OCI-LY1 (cell line): ENCODE measurements around the gene GNAQ.

ENCODE experiments used
- H2AFZ ChIP-seq: fragments of 200-600 bp; sonication (generic), shearing (Covaris generic); 2 replicates; pipeline ENCODE4 v1.6.0; 2014; ENCODE audit warnings: antibody characterized with exemption, mild to moderate bottlenecking, low read length
- H3F3A ChIP-seq: fragments of 200-600 bp; sonication (generic), shearing (Covaris generic); 2 replicates; pipeline ENCODE4 v1.6.0; 2014; ENCODE audit warnings: mild to moderate bottlenecking, antibody characterized with exemption, low read length, moderate library complexity; ENCODE audit not compliant: insufficient read depth
- H3K27ac ChIP-seq: fragments of 200-600 bp; sonication (generic); 2 replicates; pipeline ENCODE4 v1.5.1; 2014; ENCODE audit warnings: low read length, mixed run types, mild to moderate bottlenecking, low read depth; ENCODE audit not compliant: poor library complexity, severe bottlenecking
- H3K27me3 ChIP-seq: fragments of 200-600 bp; sonication (generic); 2 replicates; pipeline ENCODE4 v1.6.0; 2014; ENCODE audit warnings: antibody characterized with exemption, mild to moderate bottlenecking, low read length, moderate library complexity; ENCODE audit not compliant: insufficient read depth
- H3K36me3 ChIP-seq: fragments of 200-600 bp; sonication (generic); 2 replicates; pipeline ENCODE4 v1.6.1; 2014; ENCODE audit warnings: mild to moderate bottlenecking, antibody characterized with exemption, low read length, moderate library complexity, mixed read lengths; ENCODE audit not compliant: insufficient read depth
- H3K4me1 ChIP-seq: fragments of 200-600 bp; sonication (generic); 2 replicates; pipeline ENCODE4 v1.5.1; 2014; ENCODE audit warnings: mild to moderate bottlenecking, low read length, moderate library complexity; ENCODE audit not compliant: insufficient read depth, severe bottlenecking
- H3K4me2 ChIP-seq: fragments of 200-600 bp; sonication (generic), shearing (Covaris generic); 2 replicates; pipeline ENCODE4 v1.6.1; 2014; ENCODE audit warnings: low read length
- H3K4me3 ChIP-seq: fragments of 200-600 bp; sonication (generic); 2 replicates; pipeline ENCODE4 v1.5.1; 2014; ENCODE audit warnings: low read length, low read depth, mild to moderate bottlenecking, mixed read lengths; ENCODE audit not compliant: poor library complexity, severe bottlenecking
- H3K79me2 ChIP-seq: fragments of 200-600 bp; shearing (Covaris generic); 2 replicates; pipeline ENCODE4 v1.6.1; 2016; ENCODE audit warnings: mixed run types, low read length, mixed read lengths; ENCODE audit not compliant: insufficient read depth
- H3K9ac ChIP-seq: fragments of 200-600 bp; sonication (generic), shearing (Covaris generic); 2 replicates; pipeline ENCODE4 v1.6.1; 2014; ENCODE audit warnings: mild to moderate bottlenecking, low read length, mixed read lengths
- H3K9me2 ChIP-seq: fragments of 200-600 bp; sonication (generic), shearing (Covaris generic); 2 replicates; pipeline ENCODE4 v1.6.1; 2014; ENCODE audit warnings: low read depth, mild to moderate bottlenecking, low read length, mixed read lengths
- H3K9me3 ChIP-seq: fragments of 200-600 bp; shearing (Covaris generic); 2 replicates; pipeline ENCODE4 v1.6.1; 2014; ENCODE audit warnings: low read length, mixed read lengths
- H4K20me1 ChIP-seq: fragments of 200-600 bp; sonication (generic), shearing (Covaris generic); 2 replicates; pipeline ENCODE4 v1.6.0; 2016; ENCODE audit warnings: mild to moderate bottlenecking, low read length; ENCODE audit not compliant: insufficient read depth
- CTCF ChIP-seq: fragments of 200-600 bp; sonication (generic), shearing (Covaris generic); IDR thresholded peaks from 2 replicates; pipeline ENCODE4 v1.5.1; 2017; ENCODE audit warnings: mild to moderate bottlenecking, antibody characterized with exemption, low read length, moderate library complexity, mixed read lengths
- EZH2 ChIP-seq: fragments of 200-600 bp; sonication (generic), shearing (Covaris generic); IDR thresholded peaks from 2 replicates; pipeline ENCODE4 v1.8.0; 2017; ENCODE audit warnings: borderline replicate concordance, mixed run types, mild to moderate bottlenecking, antibody characterized with exemption, low read length, moderate library complexity, mixed read lengths

GNAQ gene

GRCh38 chr9:77935974-77936373 is 95.6 kb downstream of the GNAQ start:
- Histone ChIP-seq H3K9me3 (no peaks in the 10 kb centered on the region), H2AFZ (no peak overlapping the region), H3F3A (no peaks in the 10 kb centered on the region), H3K9ac (no peak overlapping the region), H3K4me2 (no peak overlapping the region), H4K20me1 (no peaks in the 10 kb centered on the region), H3K27me3 (no peaks in the 10 kb centered on the region), H3K4me3 (no peak overlapping the region), H3K36me3 (no peaks in the 10 kb centered on the region), H3K79me2 (no peaks in the 10 kb centered on the region), H3K27ac (no peak overlapping the region), H3K4me1 (no peaks in the 10 kb centered on the region), H3K9me2 (no peaks in the 10 kb centered on the region)
- no peak for TF ChIP-seq CTCF
- TF ChIP-seq EZH2 = no peak

GRCh38 chr9:77935211-77935610 is 96.4 kb downstream of the GNAQ start:
- no peaks in the 10 kb centered on the region for H3F3A ChIP-seq
- no peaks in the 10 kb centered on the region for H3K79me2 ChIP-seq
- H3K4me2 ChIP-seq = no peak overlapping the region
- no peaks in the 10 kb centered on the region for H3K4me1 ChIP-seq
- H3K27ac ChIP-seq = no peak overlapping the region
- no peak overlapping the region for H3K4me3 ChIP-seq
- H3K9ac ChIP-seq = no peak overlapping the region
- no peaks in the 10 kb centered on the region for H3K27me3 ChIP-seq
- TF ChIP-seq EZH2 (no peak), CTCF (no peak)
- no peaks in the 10 kb centered on the region for H4K20me1 ChIP-seq
- no peaks in the 10 kb centered on the region for H3K36me3 ChIP-seq
- H2AFZ ChIP-seq = no peak overlapping the region
- H3K9me3 ChIP-seq = no peaks in the 10 kb centered on the region
- no peaks in the 10 kb centered on the region for H3K9me2 ChIP-seq

- Histone ChIP-seq H3K27me3 (no peaks in the 10 kb centered on the region), H3F3A (no peaks in the 10 kb centered on the region), H3K9me3 (no peaks in the 10 kb centered on the region), H3K4me1 (no peaks in the 10 kb centered on the region), H3K79me2 (no peaks in the 10 kb centered on the region), H3K27ac (no peak overlapping the region), H3K4me2 (no peak overlapping the region), H2AFZ (no peak overlapping the region), H3K9ac (no peak overlapping the region), H3K4me3 (no peak overlapping the region), H4K20me1 (no peaks in the 10 kb centered on the region), H3K9me2 (no peaks in the 10 kb centered on the region), H3K36me3 (no peaks in the 10 kb centered on the region)
- TF ChIP-seq EZH2 (no peak), CTCF (no peak)
Measured at GRCh38 chr9:77933976-77934375, 97.6 kb downstream of the GNAQ start.
